ENCODE data around the gene HAP1.

The HAP1 gene

DNA sequence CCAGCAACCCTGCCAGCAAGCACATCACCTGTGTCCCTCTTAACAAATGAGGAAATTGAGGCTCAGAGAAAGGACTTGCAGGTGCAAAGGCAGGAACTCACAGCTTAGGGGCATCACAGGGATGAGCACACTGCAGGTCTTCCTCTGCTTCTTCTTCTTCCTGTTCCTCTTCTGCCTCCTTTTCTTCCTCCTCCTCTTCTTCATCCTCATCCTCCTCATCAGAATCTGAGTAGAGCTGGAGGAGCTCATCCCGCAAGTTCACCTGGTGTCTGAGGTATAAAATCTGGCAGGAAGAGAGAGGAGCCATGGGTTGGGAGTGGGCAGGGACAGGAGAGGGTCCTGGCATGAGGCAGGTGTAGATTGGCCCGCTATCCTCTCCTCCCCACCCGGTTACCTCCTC is 2.6 kb downstream of the HAP1 start:
- in situ Hi-C loops (cut with MboI; ENCODE audit: low sequenced_read_pairs, unreplicated experiment) = loop anchor here (10.0 kb wide), 1 partner anchor 73 kb away; no protein-coding TSS in a partner anchor
- DNase-seq (ENCODE audit: low spot score) = no peak
- TF ChIP-seq, protein P1, sequence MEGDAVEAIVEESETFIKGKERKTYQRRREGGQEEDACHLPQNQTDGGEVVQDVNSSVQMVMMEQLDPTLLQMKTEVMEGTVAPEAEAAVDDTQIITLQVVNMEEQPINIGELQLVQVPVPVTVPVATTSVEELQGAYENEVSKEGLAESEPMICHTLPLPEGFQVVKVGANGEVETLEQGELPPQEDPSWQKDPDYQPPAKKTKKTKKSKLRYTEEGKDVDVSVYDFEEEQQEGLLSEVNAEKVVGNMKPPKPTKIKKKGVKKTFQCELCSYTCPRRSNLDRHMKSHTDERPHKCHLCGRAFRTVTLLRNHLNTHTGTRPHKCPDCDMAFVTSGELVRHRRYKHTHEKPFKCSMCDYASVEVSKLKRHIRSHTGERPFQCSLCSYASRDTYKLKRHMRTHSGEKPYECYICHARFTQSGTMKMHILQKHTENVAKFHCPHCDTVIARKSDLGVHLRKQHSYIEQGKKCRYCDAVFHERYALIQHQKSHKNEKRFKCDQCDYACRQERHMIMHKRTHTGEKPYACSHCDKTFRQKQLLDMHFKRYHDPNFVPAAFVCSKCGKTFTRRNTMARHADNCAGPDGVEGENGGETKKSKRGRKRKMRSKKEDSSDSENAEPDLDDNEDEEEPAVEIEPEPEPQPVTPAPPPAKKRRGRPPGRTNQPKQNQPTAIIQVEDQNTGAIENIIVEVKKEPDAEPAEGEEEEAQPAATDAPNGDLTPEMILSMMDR (IDR thresholded peaks at IDR 0.05; ENCODE audit: borderline replicate concordance, control extremely low read depth, extremely low read depth, insufficient read depth, missing control alignments) = no peak

GRCh38 chr17:41730479-41730878 is 4.0 kb downstream of the HAP1 start:
- in situ Hi-C loops (cut with MboI; ENCODE audit: low sequenced_read_pairs, unreplicated experiment) = loop anchor here (10.0 kb wide), 1 partner anchor 74 kb away; no protein-coding TSS in a partner anchor
- TF ChIP-seq, protein P1 (IDR thresholded peaks at IDR 0.05; ENCODE audit: borderline replicate concordance, control extremely low read depth, extremely low read depth, insufficient read depth, missing control alignments) = no peak
- no peak for DNase-seq (ENCODE audit: low spot score)

DNA sequence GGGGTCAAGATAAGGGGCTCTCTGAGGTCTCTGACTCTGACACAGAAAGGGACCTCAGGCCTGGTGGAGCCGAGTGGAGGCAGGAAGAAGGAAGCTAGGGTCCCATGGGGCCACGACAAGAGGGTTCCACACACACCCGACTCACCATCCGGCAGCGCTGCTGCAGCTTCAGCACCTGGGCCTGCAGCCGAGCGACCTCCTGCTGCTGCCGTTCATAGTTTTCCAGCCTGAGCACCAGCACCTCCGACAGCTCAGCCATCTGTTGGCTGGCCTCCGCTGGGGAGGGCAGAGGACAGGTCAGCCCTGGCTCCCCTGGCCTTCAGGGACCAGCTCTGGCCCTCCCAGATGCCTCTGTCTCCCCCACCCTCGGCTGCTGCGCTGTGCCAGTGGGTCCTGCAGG is 6.4 kb downstream of the HAP1 start:
- no peak for DNase-seq (ENCODE audit: low spot score)
- in situ Hi-C loops (cut with MboI; ENCODE audit: low sequenced_read_pairs, unreplicated experiment) = no loop called here
- TF ChIP-seq, protein P1 (IDR thresholded peaks at IDR 0.05; ENCODE audit: borderline replicate concordance, control extremely low read depth, extremely low read depth, insufficient read depth, missing control alignments) = no peak

DNA sequence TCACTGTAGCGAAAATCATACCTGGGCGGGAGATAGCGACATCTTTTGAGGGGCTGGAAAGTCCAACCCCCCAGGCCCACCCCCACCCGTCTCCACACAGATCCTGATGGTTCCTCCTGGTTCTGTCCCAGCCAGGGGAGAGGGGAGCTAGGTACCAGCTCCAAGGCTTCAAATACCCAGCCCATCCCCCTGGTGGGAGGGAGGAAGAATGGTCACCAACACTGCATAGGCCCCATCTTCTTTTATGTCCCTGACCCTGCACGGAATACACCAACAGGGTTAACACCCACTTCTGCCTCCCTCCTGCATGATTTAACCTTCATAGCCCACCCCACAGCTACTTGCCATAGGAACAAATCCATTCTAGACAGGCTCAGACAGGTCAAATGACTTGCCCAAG is 9.3 kb downstream of the HAP1 start:
- in situ Hi-C loops (cut with MboI; ENCODE audit: low sequenced_read_pairs, unreplicated experiment) = no loop called here
- no peak for DNase-seq (ENCODE audit: low spot score)
- TF ChIP-seq, protein P1 (IDR thresholded peaks at IDR 0.05; ENCODE audit: borderline replicate concordance, control extremely low read depth, extremely low read depth, insufficient read depth, missing control alignments) = no peak

DNA sequence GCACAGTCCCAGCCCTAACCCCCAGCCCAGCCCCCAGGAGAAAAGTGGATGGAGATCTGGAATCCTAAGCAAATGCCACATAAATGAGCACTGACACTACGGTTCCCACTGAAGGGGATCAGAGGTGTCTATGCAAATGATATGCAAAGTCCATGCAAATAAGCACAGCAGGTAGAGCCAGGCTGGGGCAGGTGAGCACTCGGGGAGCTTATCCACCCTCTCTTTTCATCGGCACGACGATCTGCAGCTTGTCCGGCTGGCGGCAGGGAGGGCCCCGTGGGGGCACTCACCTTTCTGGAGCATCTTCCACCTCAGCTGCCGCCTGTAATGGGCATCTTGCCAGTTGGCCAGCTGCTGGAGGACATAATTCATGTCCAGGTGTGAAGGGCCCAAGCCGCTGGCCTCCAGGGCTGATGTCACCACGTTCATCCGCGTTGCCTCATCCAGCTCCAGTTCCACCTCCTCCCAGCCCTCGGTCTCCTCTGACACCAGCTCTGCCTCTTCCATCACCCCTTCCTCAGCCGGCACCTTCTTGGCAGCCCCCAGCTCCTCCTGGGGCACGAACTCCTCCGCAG is 9.9 kb downstream of the HAP1 start:
- TF ChIP-seq, protein P1 (IDR thresholded peaks at IDR 0.05; ENCODE audit: borderline replicate concordance, control extremely low read depth, extremely low read depth, insufficient read depth, missing control alignments) = no peak
- in situ Hi-C loops (cut with MboI; ENCODE audit: low sequenced_read_pairs, unreplicated experiment) = no loop called here
- DNase-seq (ENCODE audit: low spot score) = no peak

- in situ Hi-C loops (cut with MboI; ENCODE audit: low sequenced_read_pairs, unreplicated experiment) = no loop called here
- no peak for DNase-seq (ENCODE audit: low spot score)
- TF ChIP-seq, protein P1 (IDR thresholded peaks at IDR 0.05; ENCODE audit: borderline replicate concordance, control extremely low read depth, extremely low read depth, insufficient read depth, missing control alignments) = no peak
These were observed 10.5 kb downstream of the HAP1 start for GRCh38 chr17:41723801-41724475.
